Measurements from ENCODE around the gene DNMBP. TPM values are rescaled to one million over a fixed set of nuclear protein-coding genes. Genes with fewer than 3 reads are reported as not detected.

The DNMBP gene
- total and polyA plus RNA-seq, 11 donors, result 3.9 to 11.5 (median 6.6) TPM

- 86 to 88% (median 87%) methylated on average over 8 of the region's 8 CpGs for WGBS, 4 donors
- TF ChIP-seq POLR2A (IDR thresholded peaks at IDR 0.05) (no peak), CTCF (IDR thresholded peaks at IDR 0.05) (no peak)
- intact Hi-C loops (cut with DNase I), result loop anchor here in 5 of 10 donors (10.0 kb wide), 1 partner anchor 70 kb away; no protein-coding TSS in a partner anchor
- Histone ChIP-seq H3K4me1 (peaks cover 0 to 47% (median 33%) of the 10 kb centered on the region in 12 donors), H3K36me3 (peaks cover 0 to 18% (median 13%) of the 10 kb centered on the region in 9 donors), H3K9me3 (no peaks in the 10 kb centered on the region), H3K4me3 (no peak overlapping the region), H3K27ac (peak overlapping the region in 6 of 12 donors; percentile 19 to 80 (median 69)), H3K27me3 (no peaks in the 10 kb centered on the region)
- ATAC-seq, result no peak
- no peak for DNase-seq
Measured at GRCh38 chr10:99975106-99975829, 34.5 kb downstream of the DNMBP start.

- TF ChIP-seq POLR2A (IDR thresholded peaks at IDR 0.05) (no peak), CTCF (IDR thresholded peaks at IDR 0.05) (peak in 8 of 12 donors; percentile 14 to 50 (median 28))
- Histone ChIP-seq H3K9me3 (no peaks in the 10 kb centered on the region), H3K27me3 (no peaks in the 10 kb centered on the region), H3K36me3 (peaks cover 0 to 38% (median 33%) of the 10 kb centered on the region in 9 donors), H3K4me3 (no peak overlapping the region), H3K4me1 (peaks cover 0 to 37% (median 24%) of the 10 kb centered on the region in 12 donors), H3K27ac (no peak overlapping the region)
- DNase-seq (no peak), ATAC-seq (no peak)
- intact Hi-C loops (cut with DNase I), result loop anchor here in 6 of 10 donors (5.0 to 10.0 kb wide), 2 partner anchors 34 to 72 kb away; partner anchors contain the start of gene DNMBP (in 1 of the 6)
- WGBS, 4 donors, result 82 to 92% (median 85%) methylated on average over 2 of the region's 2 CpGs
Measured at GRCh38 chr10:99973190-99973589, 36.6 kb downstream of the DNMBP start.

GRCh38 chr10:99967961-99968360 is 41.8 kb downstream of the DNMBP start:
- no peak for ATAC-seq
- no peak for TF ChIP-seq CTCF (IDR thresholded peaks at IDR 0.05)
- TF ChIP-seq POLR2A (IDR thresholded peaks at IDR 0.05), result no peak
- 95 to 98% (median 97%) methylated on average over 7 of the region's 7 CpGs for WGBS, 4 donors
- peaks cover 0 to 33% (median 18%) of the 10 kb centered on the region in 12 donors for H3K4me1 ChIP-seq
- H3K36me3 ChIP-seq, result peaks cover 0 to 59% (median 39%) of the 10 kb centered on the region in 9 donors
- no peak overlapping the region for H3K4me3 ChIP-seq
- no peak overlapping the region for H3K27ac ChIP-seq
- no peaks in the 10 kb centered on the region for H3K27me3 ChIP-seq
- intact Hi-C loops (cut with DNase I), result loop anchor here in 1 of 10 donors (5.0 kb wide), 1 partner anchor 39 kb away; the partner anchor contains the start of gene DNMBP
- no peak for DNase-seq
- H3K9me3 ChIP-seq, result no peaks in the 10 kb centered on the region

GRCh38 chr10:99966306-99966705 is 43.4 kb downstream of the DNMBP start:
- Histone ChIP-seq H3K27me3 (no peaks in the 10 kb centered on the region), H3K27ac (peak overlapping the region in 5 of 12 donors; percentile 5 to 53 (median 34)), H3K36me3 (peaks cover 0 to 51% (median 34%) of the 10 kb centered on the region in 9 donors), H3K9me3 (no peaks in the 10 kb centered on the region), H3K4me1 (peaks cover 0 to 37% (median 17%) of the 10 kb centered on the region in 12 donors), H3K4me3 (no peak overlapping the region)
- 56 to 76% (median 65%) methylated on average over 3 of the region's 3 CpGs for WGBS, 4 donors
- intact Hi-C loops (cut with DNase I), result loop anchor here in 1 of 10 donors (5.0 kb wide), 1 partner anchor 41 kb away; the partner anchor contains the start of gene DNMBP
- ATAC-seq (peak in 2 of 4 donors; percentile 16 to 39), DNase-seq (no peak)
- no peak for TF ChIP-seq CTCF (IDR thresholded peaks at IDR 0.05)
- TF ChIP-seq POLR2A (IDR thresholded peaks at IDR 0.05), result no peak
